ENCODE data around the gene STMN3.

Gene STMN3

DNA sequence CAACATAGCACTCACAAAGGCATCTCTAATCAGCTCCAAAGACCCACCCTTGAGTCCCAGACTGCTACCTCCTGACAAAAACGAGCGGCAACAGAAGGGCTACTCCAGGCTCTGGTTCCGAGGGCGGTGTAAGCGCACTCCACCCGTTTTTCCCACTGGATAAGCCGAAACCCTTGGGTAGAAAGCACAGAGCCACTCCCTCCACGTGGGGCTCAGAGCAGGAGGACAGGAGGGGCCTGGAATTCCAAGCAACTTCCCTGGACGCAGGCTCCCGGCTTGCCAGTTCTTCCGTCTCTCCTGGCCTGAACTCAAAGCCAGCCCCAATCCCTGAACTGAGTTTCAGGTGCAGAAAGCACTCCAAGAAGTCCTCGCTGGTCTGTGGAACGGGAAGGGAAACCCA lies 33.7 kb downstream of the STMN3 start:
- Histone ChIP-seq H3K27me3 (ENCODE audit: insufficient read depth, poor library complexity, severe bottlenecking) (no peaks in the 10 kb centered on the region), H3K27ac (replicated peaks) (no peak overlapping the region)
- TF ChIP-seq SPI1 (IDR thresholded peaks at IDR 0.05; ENCODE audit: borderline replicate concordance, low read depth), result no peak
- TF ChIP-seq, protein P1, sequence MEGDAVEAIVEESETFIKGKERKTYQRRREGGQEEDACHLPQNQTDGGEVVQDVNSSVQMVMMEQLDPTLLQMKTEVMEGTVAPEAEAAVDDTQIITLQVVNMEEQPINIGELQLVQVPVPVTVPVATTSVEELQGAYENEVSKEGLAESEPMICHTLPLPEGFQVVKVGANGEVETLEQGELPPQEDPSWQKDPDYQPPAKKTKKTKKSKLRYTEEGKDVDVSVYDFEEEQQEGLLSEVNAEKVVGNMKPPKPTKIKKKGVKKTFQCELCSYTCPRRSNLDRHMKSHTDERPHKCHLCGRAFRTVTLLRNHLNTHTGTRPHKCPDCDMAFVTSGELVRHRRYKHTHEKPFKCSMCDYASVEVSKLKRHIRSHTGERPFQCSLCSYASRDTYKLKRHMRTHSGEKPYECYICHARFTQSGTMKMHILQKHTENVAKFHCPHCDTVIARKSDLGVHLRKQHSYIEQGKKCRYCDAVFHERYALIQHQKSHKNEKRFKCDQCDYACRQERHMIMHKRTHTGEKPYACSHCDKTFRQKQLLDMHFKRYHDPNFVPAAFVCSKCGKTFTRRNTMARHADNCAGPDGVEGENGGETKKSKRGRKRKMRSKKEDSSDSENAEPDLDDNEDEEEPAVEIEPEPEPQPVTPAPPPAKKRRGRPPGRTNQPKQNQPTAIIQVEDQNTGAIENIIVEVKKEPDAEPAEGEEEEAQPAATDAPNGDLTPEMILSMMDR (IDR thresholded peaks at IDR 0.05; ENCODE audit: insufficient read depth, low read length), result no peak
- no peak for TF ChIP-seq POLR2AphosphoS5 (IDR thresholded peaks at IDR 0.05; ENCODE audit: low read depth)
- no peak for TF ChIP-seq GABPA (IDR thresholded peaks at IDR 0.05; ENCODE audit: low read depth)
- TF ChIP-seq, protein P2, sequence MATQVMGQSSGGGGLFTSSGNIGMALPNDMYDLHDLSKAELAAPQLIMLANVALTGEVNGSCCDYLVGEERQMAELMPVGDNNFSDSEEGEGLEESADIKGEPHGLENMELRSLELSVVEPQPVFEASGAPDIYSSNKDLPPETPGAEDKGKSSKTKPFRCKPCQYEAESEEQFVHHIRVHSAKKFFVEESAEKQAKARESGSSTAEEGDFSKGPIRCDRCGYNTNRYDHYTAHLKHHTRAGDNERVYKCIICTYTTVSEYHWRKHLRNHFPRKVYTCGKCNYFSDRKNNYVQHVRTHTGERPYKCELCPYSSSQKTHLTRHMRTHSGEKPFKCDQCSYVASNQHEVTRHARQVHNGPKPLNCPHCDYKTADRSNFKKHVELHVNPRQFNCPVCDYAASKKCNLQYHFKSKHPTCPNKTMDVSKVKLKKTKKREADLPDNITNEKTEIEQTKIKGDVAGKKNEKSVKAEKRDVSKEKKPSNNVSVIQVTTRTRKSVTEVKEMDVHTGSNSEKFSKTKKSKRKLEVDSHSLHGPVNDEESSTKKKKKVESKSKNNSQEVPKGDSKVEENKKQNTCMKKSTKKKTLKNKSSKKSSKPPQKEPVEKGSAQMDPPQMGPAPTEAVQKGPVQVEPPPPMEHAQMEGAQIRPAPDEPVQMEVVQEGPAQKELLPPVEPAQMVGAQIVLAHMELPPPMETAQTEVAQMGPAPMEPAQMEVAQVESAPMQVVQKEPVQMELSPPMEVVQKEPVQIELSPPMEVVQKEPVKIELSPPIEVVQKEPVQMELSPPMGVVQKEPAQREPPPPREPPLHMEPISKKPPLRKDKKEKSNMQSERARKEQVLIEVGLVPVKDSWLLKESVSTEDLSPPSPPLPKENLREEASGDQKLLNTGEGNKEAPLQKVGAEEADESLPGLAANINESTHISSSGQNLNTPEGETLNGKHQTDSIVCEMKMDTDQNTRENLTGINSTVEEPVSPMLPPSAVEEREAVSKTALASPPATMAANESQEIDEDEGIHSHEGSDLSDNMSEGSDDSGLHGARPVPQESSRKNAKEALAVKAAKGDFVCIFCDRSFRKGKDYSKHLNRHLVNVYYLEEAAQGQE (IDR thresholded peaks at IDR 0.05; ENCODE audit: insufficient replicate concordance, low read depth), result no peak

DNA sequence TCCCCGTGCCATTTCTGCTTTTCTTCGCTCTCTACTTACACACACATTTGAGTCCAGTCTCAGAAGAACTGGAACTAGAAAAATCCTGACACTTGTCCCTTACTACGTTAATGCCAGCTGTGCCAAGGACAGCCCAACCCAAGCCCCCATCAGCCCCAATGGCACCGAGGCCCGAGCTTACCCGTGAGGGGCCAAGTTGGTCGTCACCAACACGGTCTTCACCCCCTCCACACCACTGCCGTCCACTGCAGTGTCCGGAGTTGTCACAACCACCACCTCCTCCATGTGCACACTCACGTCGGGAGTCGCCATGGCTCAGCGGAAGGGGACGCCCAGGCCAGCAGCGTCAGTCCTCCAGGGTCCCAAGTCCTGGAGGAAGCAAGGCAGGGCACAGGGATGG lies 34.1 kb downstream of the STMN3 start:
- no peak overlapping the region for H3K4me3 ChIP-seq (replicated peaks; ENCODE audit: insufficient read depth, low read length)
- no peak for DNase-seq (ENCODE audit: low read depth in 1 of 2, low spot score in 1 of 2)
- TF ChIP-seq, protein P1 (IDR thresholded peaks at IDR 0.05; ENCODE audit: insufficient read depth, low read length), result no peak
- TF ChIP-seq GABPA (IDR thresholded peaks at IDR 0.05; ENCODE audit: low read depth) (no peak), SPI1 (IDR thresholded peaks at IDR 0.05; ENCODE audit: borderline replicate concordance, low read depth) (no peak), POLR2AphosphoS5 (IDR thresholded peaks at IDR 0.05; ENCODE audit: low read depth) (no peak)
- TF ChIP-seq, protein P2 (IDR thresholded peaks at IDR 0.05; ENCODE audit: insufficient replicate concordance, low read depth), result no peak
- H3K27ac ChIP-seq (replicated peaks), result no peak overlapping the region
- H3K27me3 ChIP-seq (ENCODE audit: insufficient read depth, poor library complexity, severe bottlenecking), result no peaks in the 10 kb centered on the region

More for the DNA sequence above, 33.7 kb downstream of the STMN3 start:
- no peak overlapping the region for H3K4me3 ChIP-seq (replicated peaks; ENCODE audit: insufficient read depth, low read length)
- DNase-seq (ENCODE audit: low read depth in 1 of 2, low spot score in 1 of 2), result no peak

DNA sequence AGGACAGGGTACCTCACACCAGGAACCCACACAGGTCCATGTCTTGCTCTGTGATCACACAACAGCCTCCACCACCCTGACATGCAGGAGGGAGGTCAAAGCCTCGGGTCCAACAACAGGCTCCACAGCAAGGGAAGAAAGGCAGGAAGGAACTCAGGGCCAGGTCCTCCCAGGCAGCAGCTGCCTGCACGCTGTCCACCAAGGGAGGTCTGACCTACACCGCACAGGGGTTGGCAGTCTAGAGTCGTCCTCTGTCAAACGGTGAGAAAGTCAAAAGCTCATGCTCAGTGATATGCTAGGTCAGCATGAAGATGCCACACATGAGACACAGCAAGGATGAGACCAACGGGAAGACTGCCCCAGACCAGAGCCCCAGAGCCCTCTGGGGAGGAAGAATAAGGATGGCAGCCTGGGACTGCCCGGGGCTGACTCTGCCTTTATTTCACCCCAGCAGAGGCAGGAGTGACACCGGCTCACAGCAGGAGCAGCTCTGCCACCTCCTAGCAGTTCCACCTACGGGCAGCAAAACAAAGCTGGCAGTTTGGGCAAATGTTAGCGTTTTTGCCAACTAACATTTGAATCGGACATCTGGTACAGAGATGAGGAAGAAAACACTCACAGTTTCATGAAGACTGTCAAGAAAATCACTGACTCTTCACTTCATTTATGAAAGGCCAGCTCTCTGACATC lies 34.8 kb downstream of the STMN3 start:
- H3K4me3 ChIP-seq (replicated peaks; ENCODE audit: insufficient read depth, low read length), result no peak overlapping the region
- no peak overlapping the region for H3K27ac ChIP-seq (replicated peaks)
- H3K27me3 ChIP-seq (ENCODE audit: insufficient read depth, poor library complexity, severe bottlenecking), result no peaks in the 10 kb centered on the region
- DNase-seq (ENCODE audit: low read depth in 1 of 2, low spot score in 1 of 2), result no peak
- no peak for TF ChIP-seq SPI1 (IDR thresholded peaks at IDR 0.05; ENCODE audit: borderline replicate concordance, low read depth)

DNA sequence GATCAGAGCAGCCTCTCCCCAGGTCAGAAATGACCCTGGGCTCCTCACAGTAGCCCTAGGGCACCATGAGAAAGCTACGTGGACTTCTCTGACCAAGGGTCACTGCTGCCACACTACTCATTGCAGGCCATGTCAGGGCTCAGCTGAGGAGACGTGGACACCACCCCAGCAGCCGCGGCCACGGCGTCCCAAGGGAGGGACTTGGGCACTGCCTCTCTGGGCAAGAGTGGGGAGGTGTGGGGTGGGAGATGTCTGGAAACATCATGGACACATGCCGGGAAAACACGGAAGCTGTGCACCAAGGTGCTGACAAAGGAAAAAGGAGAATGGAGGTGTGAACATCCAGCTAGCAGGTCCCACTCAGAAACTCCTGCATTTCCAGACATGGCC lies 35.4 kb downstream of the STMN3 start:
- no peak for DNase-seq (ENCODE audit: low read depth in 1 of 2, low spot score in 1 of 2)
- no peaks in the 10 kb centered on the region for H3K27me3 ChIP-seq (ENCODE audit: insufficient read depth, poor library complexity, severe bottlenecking)
- no peak overlapping the region for H3K27ac ChIP-seq (replicated peaks)

More for the DNA sequence above, 35.4 kb downstream of the STMN3 start:
- TF ChIP-seq, protein P2 (IDR thresholded peaks at IDR 0.05; ENCODE audit: insufficient replicate concordance, low read depth), result no peak
- TF ChIP-seq SPI1 (IDR thresholded peaks at IDR 0.05; ENCODE audit: borderline replicate concordance, low read depth) (no peak), POLR2AphosphoS5 (IDR thresholded peaks at IDR 0.05; ENCODE audit: low read depth) (no peak), GABPA (IDR thresholded peaks at IDR 0.05; ENCODE audit: low read depth) (no peak)
- TF ChIP-seq, protein P1 (IDR thresholded peaks at IDR 0.05; ENCODE audit: insufficient read depth, low read length), result no peak
- H3K4me3 ChIP-seq (replicated peaks; ENCODE audit: insufficient read depth, low read length), result no peak overlapping the region
